DMS114 treated with DMSO at 0.1 percent for 48 hours (cell line): Measurements from ENCODE around the gene PADI1.
A peak's percentile ranks its signal among the peaks of the same experiment; 100 is the strongest.

Experiments
- DNase-seq: peaks from one replicate; lab custom pipeline; 2025; ENCODE audit not compliant: unreplicated experiment; lab: John Stamatoyannopoulos, UW

PADI1 gene

DNA sequence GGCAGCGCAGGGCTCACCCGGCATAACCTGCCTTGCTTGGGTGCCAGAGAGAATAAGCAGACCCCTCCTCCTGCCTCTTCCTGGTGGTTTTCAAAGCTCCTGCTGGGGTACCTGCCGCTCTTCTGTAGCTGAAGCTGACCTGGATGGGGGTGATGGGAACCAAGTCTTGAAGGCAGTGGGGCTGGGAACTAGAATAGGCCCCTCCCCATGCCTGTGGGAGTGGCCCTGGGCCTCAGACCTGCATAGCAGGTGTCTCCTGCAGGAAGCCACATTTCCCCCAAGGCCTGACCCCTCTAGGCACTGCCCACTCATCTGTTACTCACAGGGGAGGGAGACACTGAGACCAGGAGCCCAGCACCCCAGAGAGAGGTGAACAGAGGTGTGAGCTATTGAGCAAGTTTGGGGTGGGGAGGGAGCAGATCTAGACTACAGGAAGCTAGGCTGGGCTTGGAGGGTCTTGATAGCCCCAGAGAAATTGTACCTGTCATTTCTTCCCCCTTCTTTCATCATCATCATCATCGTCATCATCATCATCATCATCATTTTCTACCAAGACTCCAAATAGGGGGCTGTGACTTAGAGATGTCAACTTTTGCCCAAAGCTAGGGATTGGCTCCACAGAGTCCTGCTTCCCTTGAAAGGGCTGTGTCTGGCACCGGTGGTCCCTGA, 10.1 kb downstream of the PADI1 start:
- DNase-seq: no peak

DNA sequence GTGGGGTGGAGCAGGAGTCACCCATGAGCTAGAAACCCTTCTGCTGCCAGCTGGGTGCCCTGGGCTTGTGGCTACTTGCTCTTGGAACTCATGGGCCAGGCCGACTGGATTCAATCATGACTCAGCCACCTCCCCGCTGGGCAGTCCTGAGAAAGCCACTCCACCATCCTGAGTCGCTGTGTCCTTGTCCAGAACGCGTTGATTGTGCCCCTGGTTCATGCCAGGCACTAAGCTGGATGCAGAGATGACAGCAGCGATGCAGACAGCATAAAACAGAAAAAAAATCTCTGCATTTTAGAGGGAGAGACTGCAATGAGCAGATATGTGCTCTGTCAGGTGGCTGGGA, 10.6 kb downstream of the PADI1 start:
- no peak for DNase-seq

DNA sequence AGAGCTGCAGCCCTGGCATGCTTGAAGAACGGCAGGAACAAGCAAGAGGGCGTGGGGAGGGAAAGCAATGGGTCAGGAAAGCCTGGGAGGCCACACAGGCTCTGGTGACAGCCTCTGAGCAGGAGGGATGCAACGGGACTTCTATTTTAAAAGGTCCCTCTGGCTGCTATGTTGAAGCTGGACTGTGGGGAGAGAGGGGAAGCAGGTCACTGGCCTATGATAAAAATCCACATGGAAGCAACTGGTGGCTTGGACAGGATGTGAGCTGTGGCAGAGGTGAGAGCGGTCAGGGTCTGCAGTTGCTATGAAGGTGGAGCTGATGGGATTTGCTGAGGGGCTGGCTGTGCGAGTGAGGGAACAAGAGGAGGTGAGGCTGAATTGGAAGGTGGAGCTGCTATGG, 11.2 kb downstream of the PADI1 start:
- DNase-seq: no peak

DNA sequence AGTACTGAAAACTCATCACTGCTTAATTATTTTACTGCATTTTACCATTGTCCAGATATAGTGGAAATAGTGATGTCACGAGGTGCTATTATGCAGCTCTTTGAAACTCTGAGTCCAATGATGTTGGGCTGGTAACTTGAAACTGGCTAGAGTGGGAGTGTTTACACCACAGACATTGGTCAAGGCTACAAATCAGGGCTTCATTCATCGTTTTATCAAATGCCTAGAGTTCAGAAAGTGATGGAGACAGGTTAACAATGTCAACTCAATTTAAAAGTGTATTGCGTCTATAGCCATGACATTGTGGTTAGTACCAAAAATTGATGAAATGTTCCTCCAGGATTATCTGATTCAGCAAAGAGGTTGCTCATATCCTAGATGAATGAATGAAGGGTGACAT, 12.7 kb downstream of the PADI1 start:
- no peak for DNase-seq

DNA sequence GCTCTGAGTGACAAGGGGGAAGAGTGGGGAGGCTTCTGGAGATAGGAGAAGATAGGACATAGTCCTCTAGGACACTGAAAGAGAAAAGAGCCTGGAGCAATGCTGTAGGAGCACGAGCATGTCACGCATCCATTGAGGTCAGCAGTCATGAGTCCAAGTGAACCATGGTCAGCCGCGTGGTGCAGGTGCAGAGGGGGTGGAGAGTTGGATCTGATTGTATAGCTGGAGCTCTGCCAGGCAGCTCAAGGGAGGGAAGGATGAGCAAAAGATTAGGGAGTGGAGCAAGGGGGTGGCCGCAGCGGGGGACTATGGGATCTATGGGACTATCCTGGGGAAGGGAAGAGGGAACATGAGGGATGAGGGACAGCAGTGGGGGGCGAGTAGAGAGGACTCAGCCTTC, 14.0 kb downstream of the PADI1 start:
- no peak for DNase-seq

DNA sequence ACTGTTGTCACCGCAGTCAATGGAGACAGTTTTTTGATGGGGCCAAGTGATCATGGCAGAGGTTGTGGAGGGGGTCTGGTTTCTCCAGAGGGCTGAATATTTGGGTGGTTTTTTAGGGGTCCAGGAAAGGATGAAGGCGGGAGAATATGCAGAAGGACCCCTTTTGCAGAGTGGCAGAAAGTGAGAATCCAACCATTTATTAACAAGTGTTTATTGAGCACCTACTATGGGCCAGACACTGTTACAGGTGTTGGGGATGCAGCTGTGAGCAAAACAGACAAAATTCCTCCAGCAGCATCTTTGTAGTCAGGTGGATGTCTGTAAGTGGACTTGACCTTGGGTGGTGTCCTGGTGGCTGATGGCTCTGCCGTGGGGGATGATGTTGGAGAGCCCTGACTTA, 15.4 kb downstream of the PADI1 start:
- no peak for DNase-seq

DNA sequence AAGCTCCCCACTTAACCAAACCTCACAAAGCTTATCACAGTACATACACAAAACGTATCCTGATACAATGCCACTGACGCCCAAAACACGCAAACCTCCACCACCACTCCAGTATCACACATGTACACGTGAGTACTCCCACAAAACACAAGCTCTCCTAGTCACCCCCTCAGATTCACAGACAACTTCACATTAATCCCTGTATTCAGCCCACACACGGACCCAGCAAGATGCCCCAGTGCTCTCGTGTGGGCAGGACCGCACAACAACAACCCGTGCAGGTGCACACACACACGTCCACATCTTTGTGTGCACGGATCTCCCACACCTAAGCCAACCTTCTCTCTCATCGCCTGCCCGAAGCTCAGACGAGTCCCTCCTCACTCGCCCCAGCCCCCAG, 17.6 kb downstream of the PADI1 start:
- no peak for DNase-seq

DNA sequence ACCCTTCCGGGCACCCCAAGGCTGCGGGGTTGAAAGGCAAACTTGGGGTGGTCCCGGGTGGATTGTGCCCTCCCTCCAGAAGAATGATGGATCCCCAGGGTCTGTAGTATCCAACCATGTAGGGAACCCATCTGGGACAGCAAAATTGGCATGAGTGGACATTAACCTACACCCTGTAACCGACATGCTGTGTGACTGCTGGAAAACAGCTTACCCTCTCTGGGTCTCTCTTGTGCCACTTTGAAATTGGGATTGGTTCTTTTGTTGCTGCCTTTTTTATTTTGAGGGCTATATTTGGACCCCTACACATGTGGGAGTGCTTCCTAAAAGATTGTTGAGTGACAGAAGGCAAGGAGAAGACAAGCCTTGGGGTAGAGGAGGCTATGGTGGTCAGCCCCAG, 19.5 kb downstream of the PADI1 start:
- no peak for DNase-seq

DNA sequence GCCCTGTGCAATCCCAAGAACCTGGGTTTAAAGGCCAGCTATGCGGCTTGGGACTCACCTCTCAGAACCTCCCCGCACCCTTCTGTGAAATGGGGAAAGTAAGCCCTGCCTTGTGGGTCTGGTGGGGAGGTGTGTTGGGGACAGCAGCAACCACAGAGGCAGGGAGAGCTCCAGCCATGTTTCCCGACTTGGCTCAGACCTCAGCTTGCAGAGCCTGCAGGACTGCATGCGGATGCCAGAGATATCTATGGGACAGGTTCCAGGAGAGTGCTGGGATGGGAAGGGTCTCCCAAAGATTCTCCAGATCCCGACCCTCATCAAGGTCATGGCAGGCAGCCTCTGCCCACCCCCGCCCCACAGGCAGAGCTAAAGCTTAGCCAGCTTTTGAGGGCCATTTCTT, 20.2 kb downstream of the PADI1 start:
- DNase-seq: no peak

DNA sequence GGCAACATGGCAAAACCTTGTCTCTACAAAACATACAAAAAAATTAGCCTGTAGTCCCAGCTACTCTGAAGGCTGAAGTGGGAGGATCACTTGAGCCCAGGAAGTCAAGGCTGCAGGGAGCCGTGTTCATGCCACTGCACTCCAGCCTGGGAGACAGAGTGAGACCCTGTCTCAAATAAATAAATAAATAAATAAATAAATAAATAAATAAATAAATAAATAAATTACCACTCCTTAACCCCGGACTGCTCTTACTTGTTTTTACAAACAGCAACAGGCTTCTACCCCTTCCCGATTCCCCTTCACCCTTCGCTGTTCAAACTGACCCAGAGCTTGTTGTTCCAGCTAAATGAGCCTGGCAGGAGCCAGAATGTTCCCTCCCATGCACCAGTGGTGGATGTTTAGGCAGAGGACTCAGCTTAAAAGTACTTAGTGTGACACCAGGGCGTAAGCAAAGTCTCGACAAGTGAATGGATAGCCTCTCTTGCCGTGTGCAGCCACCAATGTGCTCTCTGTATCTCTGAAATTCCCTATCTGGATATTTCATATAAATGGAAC, 22.5 kb downstream of the PADI1 start:
- DNase-seq: no peak

DNA sequence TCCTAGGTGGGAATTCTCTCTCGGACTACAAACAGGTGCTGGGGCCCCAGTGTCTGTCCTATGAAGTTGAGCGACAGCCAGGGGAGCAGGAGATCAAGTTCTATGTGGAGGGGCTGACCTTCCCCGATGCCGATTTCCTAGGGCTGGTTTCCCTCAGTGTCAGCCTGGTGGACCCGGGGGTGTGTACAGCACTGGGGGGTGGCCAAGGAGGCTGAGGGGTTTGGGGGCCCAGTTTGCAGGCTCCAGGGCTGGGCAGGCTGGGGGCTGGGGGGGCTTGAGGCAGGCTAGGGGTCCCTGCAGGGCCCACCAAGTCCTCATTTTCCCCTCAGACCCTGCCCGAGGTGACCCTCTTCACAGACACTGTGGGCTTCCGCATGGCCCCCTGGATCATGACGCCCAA, 23.7 kb downstream of the PADI1 start:
- DNase-seq: no peak

DNA sequence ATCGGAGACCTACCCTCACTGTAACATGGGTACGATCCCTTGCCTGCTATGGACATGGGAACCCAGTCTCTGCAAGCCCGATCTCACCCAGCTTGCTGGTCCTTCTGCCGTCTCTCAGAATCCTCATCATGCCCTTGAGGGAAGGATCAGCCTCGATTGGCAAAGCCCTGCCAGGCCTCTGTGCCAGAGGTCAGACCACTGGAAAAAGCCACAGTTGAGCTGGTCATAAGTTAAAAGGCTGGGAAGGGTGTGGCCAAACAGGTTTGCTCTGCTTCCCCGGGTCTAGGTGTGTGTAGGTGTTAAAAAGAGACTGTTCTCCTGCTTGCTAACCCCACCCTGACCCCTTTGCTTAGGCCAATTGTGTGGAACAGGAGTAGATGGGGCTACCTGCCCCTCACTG, 24.5 kb downstream of the PADI1 start:
- no peak for DNase-seq

DNA sequence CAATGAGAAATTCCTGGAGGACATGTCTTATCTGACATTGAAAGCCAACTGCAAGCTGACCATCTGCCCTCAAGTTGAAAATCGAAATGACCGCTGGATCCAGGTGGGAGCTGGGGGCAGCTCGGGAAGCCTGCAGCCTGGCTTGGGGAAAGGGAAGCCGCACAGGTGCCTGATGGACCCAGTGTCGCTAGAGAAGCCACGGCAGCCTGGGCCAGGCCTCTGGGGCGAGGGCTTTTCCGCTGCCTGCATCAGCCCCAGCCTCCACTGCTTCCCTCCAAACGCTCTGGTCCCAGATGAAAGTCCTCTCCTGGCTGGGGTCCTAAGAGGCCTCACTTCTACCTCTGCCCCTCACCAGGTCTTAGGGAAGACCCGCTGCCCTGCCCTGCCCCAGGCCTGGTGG, 25.2 kb downstream of the PADI1 start:
- no peak for DNase-seq

DNA sequence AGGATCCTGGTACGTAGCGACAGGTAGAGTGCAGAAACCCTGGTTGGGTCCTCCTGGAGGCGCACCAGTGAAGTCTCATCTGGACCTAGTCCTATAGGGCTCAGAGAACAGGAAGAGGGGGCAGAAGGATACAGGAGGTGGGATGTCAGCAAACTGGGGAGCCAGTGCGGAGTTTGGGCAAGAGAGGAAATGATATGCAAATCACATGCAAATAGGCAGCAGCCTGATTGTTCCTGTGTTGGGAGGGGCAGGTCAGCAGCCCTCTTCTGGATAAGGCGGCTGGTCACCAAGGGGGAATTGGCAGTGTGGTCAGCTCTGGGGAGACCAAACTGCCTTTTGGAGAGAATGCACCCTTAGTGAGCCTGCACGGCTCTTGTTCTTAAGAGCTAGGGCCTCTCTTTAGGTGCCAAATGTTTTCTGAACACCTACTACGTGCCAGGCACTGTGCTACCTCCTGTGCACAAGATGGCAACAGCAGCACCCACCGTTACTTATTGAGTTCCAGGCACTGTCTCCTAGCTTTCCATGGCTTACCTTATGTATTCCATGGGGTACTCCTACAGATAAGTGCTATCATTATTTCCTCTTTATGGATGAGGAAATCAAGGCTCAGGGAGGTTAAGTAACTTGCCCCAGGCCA, 25.9 kb downstream of the PADI1 start:
- DNase-seq: no peak

DNA sequence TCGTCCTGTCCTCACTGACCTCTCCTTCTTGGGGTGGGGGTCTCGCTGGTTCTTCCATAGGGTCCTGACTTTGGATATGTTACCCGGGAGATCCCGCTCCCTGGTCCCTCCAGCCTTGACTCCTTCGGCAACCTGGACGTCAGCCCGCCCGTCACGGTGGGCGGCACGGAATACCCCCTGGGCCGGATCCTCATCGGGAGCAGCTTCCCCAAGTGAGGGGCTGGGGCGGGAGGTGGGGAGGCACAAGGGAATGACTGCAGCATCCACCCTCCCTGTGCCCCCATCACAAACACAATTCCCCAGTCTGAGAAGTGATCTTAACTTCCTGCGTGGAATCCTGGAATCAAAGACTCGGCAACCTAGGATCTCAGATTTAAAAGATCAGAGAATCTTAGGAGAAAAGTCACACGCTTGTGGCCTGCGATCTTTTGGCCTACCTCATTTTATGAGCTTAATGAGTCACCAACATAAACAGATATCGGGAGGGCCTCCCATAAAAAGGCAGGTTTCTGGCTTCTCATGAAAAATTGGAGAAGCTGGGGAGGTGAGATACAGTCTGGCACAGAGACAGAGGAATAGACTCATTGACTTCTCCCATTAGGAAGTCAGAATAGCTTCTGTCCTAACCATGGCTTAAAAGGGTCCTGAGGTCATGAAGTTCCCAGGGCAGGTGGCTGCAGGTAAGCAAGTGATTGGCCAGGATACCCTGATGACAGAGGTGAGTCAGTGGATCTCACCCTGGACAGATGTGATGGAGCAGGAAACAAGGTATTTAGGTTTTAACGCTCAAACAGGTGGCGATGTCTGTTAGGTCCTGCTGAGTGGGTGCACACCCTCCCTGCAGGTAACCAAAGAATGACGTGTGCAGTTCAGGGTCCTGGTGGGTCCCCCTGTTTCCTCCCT, 28.1 kb downstream of the PADI1 start:
- DNase-seq: no peak

DNA sequence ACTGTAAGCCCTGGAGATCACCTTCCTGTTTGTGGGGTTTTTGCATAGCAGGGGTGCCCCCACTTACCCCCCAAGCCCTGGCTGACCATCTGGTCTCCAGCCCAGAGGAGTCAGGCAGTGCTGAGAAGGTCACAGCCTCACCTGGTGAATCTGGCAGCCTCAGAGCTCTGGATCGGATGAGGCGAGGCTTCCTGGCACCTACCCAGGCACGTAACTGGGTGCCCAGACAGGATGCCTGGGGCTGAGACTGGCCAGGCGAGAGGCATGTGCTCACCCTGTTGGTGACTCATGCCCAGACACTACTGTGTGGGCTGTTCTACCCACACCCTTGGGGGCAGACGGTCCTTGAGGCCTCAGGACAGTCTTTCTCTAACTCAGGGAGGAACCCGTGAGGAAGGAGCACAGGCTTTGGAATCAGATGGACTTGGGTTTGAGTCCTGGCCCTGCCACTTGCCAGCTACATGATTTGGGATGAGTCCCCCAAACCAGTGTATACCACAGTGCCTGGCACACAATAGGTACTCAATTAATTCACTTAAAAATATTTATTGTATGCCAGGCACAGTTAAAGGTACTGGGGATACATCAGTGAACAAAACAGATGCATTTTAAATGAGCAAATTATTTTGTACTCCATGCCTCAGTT, 28.9 kb downstream of the PADI1 start:
- DNase-seq: no peak

DNA sequence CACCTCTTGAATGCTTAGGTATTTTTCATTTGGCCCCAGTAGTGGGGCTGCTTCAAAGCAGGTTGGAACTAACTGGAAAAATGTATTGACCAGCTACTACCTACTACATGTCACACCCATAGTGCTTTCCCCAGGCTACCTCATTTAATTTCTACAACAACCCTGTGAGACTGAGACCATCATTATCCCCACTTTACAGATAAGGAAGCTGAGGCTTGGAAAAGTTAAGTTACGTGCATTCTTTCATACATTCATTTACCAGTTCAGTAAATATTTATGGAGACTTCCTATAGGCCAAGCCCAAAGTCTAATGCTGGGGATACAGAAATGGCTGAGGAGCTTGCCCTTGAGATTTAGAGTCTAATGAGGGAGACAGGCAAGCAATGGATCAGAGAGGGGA, 29.5 kb downstream of the PADI1 start:
- DNase-seq: no peak

DNA sequence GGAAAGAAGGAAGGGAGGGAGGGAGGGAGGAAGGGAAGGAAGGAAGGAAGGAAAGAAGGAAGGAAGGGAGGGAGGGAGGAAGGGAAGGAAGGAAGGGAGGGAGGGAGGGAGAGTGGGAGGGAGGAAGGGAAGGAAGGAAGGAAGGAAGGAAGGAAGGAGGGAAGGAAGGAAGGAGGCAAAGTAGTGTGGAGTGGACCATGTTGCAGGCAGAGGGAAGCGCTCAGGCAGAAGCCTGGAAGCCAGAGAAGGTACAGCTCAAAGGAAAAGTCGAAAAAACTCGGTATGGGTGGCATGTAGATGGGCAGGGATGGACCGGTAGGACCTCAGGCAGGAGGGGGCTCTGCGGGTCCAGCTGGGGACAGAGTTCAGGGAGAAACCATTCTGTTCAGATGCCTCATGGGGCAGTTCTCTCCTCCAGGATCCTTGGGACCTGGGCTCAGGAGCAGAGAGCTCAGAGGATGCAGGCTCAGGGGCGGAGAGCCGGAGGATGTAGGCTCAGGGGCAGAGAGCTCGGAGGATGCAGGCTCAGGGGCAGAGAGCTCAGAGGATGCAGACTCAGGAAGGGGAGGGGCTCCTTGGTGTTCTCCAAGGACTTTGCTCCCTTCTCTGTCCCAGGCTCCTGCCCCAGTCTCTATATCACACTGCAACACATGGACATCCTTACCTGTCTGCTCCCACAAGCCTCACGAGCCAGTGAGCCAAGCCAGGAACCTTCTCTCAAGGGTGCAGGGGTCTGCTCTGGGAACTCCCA, 30.4 kb downstream of the PADI1 start:
- DNase-seq: no peak

DNA sequence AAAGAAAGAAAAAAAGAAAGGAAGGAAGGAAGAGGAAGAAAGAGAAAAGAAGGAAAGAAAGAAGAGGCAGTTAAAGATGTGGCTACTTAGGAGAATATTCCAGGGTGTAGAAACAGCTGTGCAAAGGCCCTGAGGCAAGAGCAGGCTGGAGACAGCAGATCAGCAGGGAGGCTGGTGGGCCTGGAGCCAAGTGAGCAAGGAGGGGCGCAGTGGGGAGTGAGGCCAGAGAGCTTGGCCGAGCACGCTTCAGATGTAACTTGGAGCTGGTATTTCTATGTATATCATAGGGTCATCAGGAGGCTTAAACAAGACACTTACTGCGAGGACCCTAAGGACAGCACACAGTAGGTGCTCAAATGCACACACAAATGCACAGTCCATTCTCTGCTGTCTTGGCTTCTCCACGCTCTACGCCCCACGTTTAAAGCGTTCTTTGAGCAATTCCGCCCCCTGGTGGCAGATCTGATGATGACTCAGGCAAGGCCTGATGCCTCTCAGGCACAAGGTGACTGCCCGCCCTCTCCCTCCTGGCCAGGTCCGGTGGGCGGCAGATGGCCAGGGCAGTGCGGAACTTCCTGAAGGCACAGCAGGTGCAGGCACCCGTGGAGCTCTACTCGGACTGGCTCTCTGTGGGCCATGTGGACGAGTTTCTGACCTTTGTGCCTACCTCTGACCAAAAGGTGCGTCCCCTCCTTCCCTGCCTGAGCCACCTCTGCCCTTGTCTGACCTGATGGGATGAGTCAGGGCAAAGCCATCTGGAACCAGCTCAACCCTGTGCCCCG, 32.0 kb downstream of the PADI1 start:
- peak; percentile 69 for DNase-seq

DNA sequence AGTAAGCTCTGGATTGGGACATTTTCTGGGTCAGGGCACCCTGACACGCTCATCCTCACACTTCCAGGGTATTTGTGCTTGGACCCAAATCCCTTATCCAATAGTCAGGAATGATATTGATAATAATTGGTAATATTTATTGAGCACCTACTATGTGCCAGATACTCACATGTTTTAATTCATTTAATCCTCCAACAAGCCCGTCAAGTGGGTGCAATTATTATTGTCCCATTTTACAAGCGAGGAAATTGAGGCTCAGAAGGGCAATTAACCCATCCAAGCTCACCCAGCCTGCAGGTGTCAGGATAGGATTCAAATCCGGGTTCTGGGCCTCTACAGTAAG, 32.6 kb downstream of the PADI1 start:
- no peak for DNase-seq
